Umbilical cord (tissue), 2 donors: ENCODE results near the gene APH1B. TPM values are rescaled to one million over a fixed set of nuclear protein-coding genes. Genes with fewer than 3 reads are reported as not detected.
A peak's percentile ranks its signal among the peaks of the same experiment; 100 is the strongest.
"Not testable (repeated sequence)": the region's sequence is repeated elsewhere in the genome, so short reads cannot be mapped to it uniquely, and the experiment has no call there.

ENCODE experiments used
- DNase-seq: peaks from one replicate; pipeline ENCODE4 v3.0.0-alpha.2; 2015; ENCODE audit warnings: low spot score
- total RNA-seq: library from RNA; depleted of rRNA; stranded (reverse); fragments of >200 nt; gene quantifications from one replicate; pipeline ENCODE4 v1.2.3, GENCODE V29; 2014; ENCODE audit warnings: low replicate concordance; ENCODE audit not compliant: insufficient read depth

APH1B gene
- 28.9 TPM for total RNA-seq

- DNase-seq = peak; percentile 86
Measured at GRCh38 chr15:63277038-63277892, at the start of gene APH1B. Gene APH1B (plus strand): TSS chr15:63277605. CDS start chr15:63277624, 19 bp downstream.

GRCh38 chr15:63227689-63228088 is 49.7 kb upstream of the APH1B start:
- no peak for DNase-seq

- no peak for DNase-seq
Measured at GRCh38 chr15:63231206-63231605, 46.2 kb upstream of the APH1B start.

- peak; percentile 40 for DNase-seq
Measured at GRCh38 chr15:63231706-63232105, 45.7 kb upstream of the APH1B start.

- DNase-seq = no peak
Measured at GRCh38 chr15:63232405-63232804, 45.0 kb upstream of the APH1B start.

GRCh38 chr15:63232943-63233342 is 44.5 kb upstream of the APH1B start:
- no peak for DNase-seq

- peak; percentile 40 for DNase-seq
Measured at GRCh38 chr15:63233667-63234423, 43.6 kb upstream of the APH1B start.

GRCh38 chr15:63234451-63234870 is 42.9 kb upstream of the APH1B start:
- peak; percentile 62 for DNase-seq

DNA sequence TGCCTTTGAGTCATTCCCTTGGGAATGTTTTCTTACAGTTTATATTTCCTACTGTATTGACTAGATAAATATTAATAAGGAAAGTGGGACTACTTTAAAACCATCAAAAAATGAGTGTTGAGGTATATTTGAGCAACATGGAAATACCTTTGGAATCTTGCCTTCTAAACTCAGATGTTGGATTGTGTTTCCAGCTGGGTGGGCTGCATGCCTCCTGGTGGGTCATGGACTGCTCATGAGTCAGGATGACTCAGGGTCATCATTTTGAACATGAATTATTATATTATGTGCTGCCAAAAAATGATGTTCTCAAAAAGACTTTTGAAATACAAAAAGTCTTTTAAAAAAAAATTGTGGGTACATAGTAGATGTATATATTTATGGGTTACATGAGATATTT is 41.1 kb upstream of the APH1B start:
- DNase-seq = no peak

- not testable (repeated sequence) for DNase-seq
Measured at GRCh38 chr15:63237086-63237485, 40.3 kb upstream of the APH1B start.

DNA sequence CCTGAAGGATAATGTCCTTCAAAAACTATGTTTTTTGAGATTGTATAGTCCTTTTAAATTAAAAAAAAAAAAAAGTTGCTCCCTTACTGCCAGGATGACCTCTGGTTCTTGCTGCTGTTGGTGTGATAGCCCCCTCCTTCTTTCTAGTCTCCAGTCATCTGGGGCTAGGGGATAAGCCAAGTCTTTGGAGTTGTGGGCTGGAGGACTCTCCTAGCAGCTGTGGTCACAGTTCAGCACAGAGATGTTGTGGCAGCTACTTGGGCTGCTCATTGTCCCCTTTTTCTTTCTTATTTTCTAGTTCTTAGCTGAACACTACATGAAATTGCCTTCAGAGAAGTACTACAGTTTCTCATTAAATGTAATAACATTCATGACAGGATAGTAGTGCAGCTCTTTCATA is 39.2 kb upstream of the APH1B start:
- DNase-seq = no peak

DNA sequence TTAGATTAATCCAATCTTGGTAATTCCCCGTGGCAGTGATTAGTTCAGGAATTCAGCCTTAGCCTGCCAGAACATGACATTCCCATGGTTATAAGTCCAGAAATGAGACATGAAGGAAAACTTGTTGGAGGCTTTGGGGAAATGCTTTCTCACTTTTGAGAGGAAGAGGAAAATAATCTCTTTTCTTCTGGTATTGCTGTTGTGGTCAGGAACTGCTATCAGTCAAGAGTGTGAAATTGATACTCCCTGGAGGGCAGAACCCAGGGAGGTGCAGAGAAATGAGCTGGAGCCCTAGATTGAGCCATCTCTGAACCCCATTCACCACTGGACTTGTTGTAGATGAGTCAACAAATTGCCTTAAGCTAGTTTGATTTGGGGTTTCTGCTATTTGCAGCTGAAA is 38.6 kb upstream of the APH1B start:
- no peak for DNase-seq

- DNase-seq = no peak
Measured at GRCh38 chr15:63240109-63240508, 37.3 kb upstream of the APH1B start.

- DNase-seq = no peak
Measured at GRCh38 chr15:63241316-63241715, 36.1 kb upstream of the APH1B start.

DNA sequence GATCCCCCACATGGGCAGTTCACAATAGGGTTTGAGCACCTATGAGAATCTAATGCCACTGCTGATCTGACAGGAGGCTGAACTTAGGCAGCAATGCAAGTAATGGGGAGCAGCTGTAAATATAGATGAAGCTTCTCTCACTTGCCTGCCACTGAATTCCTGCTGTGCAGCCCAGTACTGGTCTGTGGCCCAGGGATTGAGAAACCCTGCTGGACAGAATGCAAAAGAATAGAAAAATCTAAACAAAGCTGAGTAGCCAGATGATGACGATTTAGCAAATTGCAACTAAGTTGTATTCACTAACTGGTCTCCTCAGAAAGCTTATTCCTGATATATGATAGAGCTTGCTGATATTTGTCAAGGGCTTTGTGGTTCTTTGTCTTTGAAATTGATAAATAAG is 34.3 kb upstream of the APH1B start:
- no peak for DNase-seq

GRCh38 chr15:63243776-63244175 is 33.6 kb upstream of the APH1B start:
- no peak for DNase-seq

GRCh38 chr15:63244399-63244798 is 33.0 kb upstream of the APH1B start:
- DNase-seq = peak; percentile 25

GRCh38 chr15:63244976-63245645 is 32.3 kb upstream of the APH1B start:
- no peak for DNase-seq

DNA sequence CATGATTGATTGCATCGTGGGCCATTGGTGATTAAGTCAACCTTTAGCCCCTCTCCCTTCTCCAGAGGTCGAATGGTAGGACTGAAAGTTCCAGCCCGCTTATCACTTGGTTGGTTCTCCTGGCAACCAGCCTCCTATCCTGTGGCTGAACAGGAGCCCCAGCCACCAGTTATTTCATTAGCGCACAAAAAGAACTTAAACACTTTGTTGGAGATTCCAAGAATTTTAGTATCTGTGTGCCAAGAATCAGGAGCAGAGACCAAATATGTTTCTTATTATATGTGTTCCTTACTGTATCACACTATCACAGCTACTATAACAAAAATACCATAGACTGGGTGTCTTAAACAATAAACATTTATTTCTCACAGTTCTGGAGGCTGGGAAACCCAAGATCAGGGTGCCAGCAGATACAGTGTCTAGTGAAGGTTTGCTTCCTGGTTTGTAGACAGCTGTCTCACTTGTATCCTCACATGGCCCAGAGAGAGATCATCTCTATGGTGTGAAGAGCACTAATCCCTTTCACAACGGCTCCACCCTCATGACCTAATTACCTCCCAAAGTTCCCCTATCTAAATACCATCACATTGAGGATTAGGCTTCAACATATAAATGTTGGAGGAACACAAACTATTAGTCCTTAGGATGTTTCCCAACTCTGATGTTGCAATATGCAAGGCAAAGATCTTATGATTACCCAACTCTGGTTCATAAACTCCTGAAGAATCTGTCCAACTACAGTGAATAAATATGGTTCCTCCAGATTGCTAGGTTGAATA is 30.5 kb upstream of the APH1B start:
- DNase-seq = peak; percentile 49

DNA sequence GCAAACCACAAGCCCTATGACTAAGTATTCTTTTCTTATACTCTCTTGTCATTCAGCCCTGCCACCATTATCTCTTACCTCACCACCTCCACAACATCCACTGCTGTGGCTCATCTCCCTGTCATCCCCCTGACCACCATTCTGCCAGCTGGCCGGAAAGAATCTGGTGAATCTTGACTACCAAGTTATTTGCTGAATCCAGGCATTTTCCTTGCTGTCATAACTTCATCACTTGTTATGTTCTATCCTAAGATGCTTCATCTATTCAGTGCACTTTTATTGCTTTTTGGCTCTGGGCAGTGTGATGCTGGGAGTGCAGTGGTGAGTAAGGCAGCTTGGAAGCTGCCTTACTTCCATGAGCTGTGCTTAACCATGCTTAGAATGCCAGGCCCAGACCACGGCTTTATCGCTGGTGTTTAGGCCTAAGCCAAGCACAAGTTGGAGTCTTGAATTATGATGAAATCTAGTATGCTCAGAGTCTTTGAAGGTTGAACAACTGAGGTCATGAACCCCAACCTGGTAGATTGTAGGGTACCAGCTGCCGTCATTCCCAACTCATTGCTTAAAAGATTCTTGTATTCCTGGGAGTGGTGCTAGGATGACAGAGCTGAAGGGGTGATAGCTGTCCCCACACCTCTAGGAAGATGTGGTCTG is 27.0 kb upstream of the APH1B start:
- DNase-seq = peak; percentile 70

DNA sequence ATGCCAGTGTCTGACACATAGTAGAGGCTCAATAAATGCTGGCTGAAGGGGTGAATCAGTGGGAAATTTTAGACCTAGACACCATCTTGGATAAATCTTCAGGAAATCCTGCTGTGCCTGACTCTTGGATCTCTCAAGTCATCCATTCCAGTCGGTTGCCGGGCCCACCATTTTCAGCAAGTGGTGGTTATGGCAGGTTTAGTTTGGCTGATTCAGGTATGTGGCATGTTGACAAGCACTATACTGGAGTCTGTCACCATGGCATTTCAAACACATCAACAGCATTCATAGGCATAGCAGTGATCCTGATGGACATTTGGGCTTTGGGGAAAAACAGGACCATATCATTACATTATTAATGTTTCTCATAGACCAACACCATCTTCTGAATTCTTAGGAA is 25.7 kb upstream of the APH1B start:
- DNase-seq = no peak
